Measurements from ENCODE around the gene TPCN2.

DNA sequence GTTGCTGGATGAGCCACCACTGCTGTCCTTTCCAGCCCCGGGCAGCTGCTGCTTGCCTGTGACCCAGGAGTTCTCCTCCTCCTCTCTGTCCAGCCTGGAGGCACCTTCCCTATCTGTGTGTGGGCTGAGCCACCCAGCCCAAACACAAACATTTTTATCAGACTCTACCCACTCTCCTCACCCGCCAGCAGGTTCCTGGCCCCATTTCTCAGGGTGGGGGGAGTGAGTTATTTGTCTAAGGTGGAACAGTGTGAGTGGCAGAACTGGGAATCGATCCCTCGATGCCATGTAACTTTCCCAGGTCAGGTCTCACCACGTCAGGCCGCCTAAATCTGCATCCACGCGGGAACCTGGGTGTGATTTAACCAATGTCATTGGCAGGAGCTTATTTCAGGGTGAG is 86.2 kb downstream of the TPCN2 start:
- TF ChIP-seq, protein P1, sequence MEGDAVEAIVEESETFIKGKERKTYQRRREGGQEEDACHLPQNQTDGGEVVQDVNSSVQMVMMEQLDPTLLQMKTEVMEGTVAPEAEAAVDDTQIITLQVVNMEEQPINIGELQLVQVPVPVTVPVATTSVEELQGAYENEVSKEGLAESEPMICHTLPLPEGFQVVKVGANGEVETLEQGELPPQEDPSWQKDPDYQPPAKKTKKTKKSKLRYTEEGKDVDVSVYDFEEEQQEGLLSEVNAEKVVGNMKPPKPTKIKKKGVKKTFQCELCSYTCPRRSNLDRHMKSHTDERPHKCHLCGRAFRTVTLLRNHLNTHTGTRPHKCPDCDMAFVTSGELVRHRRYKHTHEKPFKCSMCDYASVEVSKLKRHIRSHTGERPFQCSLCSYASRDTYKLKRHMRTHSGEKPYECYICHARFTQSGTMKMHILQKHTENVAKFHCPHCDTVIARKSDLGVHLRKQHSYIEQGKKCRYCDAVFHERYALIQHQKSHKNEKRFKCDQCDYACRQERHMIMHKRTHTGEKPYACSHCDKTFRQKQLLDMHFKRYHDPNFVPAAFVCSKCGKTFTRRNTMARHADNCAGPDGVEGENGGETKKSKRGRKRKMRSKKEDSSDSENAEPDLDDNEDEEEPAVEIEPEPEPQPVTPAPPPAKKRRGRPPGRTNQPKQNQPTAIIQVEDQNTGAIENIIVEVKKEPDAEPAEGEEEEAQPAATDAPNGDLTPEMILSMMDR (IDR thresholded peaks at IDR 0.05), result no peak
- TF ChIP-seq POLR2A (IDR thresholded peaks at IDR 0.05; ENCODE audit: low read depth), result no peak
- no peak for TF ChIP-seq POLR2AphosphoS5 (IDR thresholded peaks at IDR 0.05)
- no peak for TF ChIP-seq EP300 (IDR thresholded peaks at IDR 0.05)

All from esophagus muscularis mucosa (tissue), 4 donors.